Transverse colon (tissue), 4 donors: ENCODE data around the gene SNRNP70. TPM values are rescaled to one million over a fixed set of nuclear protein-coding genes. Genes with fewer than 3 reads are reported as not detected.

Source experiments
- DNase-seq: peaks from one replicate; pipeline ENCODE4 v3.0.0-alpha.2; 2019
- H3K27ac ChIP-seq, 4 donors: fragments of 200-600 bp; sonication (generic); 2 replicates each; pipeline ENCODE4 v1.5.1; 2016 to 2018; ENCODE audit warnings: inconsistent platforms in 4 of 4
- H3K27me3 ChIP-seq: fragments of 200-600 bp; sonication (generic); 2 replicates; pipeline ENCODE4 v1.5.1; 2017; ENCODE audit warnings: inconsistent platforms
- H3K36me3 ChIP-seq, 4 donors: fragments of 200-600 bp; sonication (generic); 2 replicates each; pipeline ENCODE4 v1.5.1; 2017 to 2019; ENCODE audit warnings: inconsistent platforms in 4 of 4
- H3K4me1 ChIP-seq, 4 donors: fragments of 200-600 bp; sonication (generic); 2 replicates each; pipeline ENCODE4 v1.5.1; 2017 to 2020; ENCODE audit warnings: inconsistent platforms in 4 of 4
- H3K4me3 ChIP-seq, 4 donors: fragments of 200-600 bp; sonication (generic); 1 replicate in 1 of 4; 2 replicates in 3 of 4; pipeline versions ENCODE4 v1.5.1 to v1.6.1; 2017 to 2019; ENCODE audit warnings: inconsistent platforms in 4 of 4
- H3K9me3 ChIP-seq, 2 donors: fragments of 200-600 bp; sonication (generic); 2 replicates each; pipeline ENCODE4 v1.5.1; 2017 to 2019; ENCODE audit warnings: inconsistent platforms in 2 of 2
- EP300 ChIP-seq: sonication (generic); formaldehyde crosslinking; IDR thresholded peaks from one replicate; pipeline ENCODE4 v1.6.1; 2017; ENCODE audit warnings: antibody characterized with exemption, low read depth
- POLR2A ChIP-seq: fragments of 450-650 bp; IDR thresholded peaks from one replicate; pipeline ENCODE4 v1.6.1; 2016; ENCODE audit warnings: antibody characterized with exemption, mild to moderate bottlenecking, moderate library complexity
- POLR2AphosphoS5 ChIP-seq, 3 donors: sonication (generic); formaldehyde crosslinking; IDR thresholded peaks; one replicate each; pipeline ENCODE4 v1.6.1; 2016; ENCODE audit warnings: antibody characterized with exemption in 3 of 3
- WGBS, 2 donors: methylation state at CpG; one replicate each; pipeline ENCODE4 v1.1.5; 2018; ENCODE audit warnings: low coverage in 1 of 2; 5-methylcytosine and 5-hydroxymethylcytosine counted together
- in situ Hi-C, 4 donors: fragments of 200-750 bp; cut with MboI; loops; one replicate each; pipeline versions ENCODE4 v1.15.0 to v1.15.1; 2017; ENCODE audit warnings: low sequenced_read_pairs in 3 of 4, low pct_ligation_motif_present in 1 of 4, low pct_unique_long_range_greater_than_20kb in 1 of 4
- intact Hi-C: fragments of 100-400 bp; cut with DNase I; formaldehyde crosslinking; loops from one replicate; pipeline ENCODE4 v1.15.1; 2023; ENCODE audit warnings: low total_unique reads
- total RNA-seq, 4 donors: library from RNA; depleted of rRNA; stranded (reverse); fragments of >200 nt; gene quantifications; one replicate each; pipeline ENCODE4 v1.1.0, GENCODE V29; 2016
- TF ChIP-seq, protein P1 (sequence below), 5 experiments: fragments of 200-600 bp in 3 of 5; fragments of 450-650 bp in 2 of 5; sonication (generic) in 3 of 5; IDR thresholded peaks; 1 replicate in 2 of 5; 2 replicates in 3 of 5; pipeline ENCODE4 v1.5.1; 2016 to 2017; ENCODE audit warnings: antibody characterized with exemption in 5 of 5, inconsistent platforms in 3 of 5, mild to moderate bottlenecking in 2 of 5, moderate library complexity in 1 of 5

Gene SNRNP70
- total RNA-seq, 4 donors from 2014 or later, result 216 to 682 (median 292) TPM

GRCh38 chr19:49153167-49153809 lies 68.0 kb downstream of the SNRNP70 start:
- in situ Hi-C loops, result no loop called here
- Histone ChIP-seq H3K27me3 (no peaks in the 10 kb centered on the region), H3K27ac (no peak overlapping the region), H3K36me3 (no peaks in the 10 kb centered on the region), H3K9me3 (no peaks in the 10 kb centered on the region), H3K4me3 (no peak overlapping the region), H3K4me1 (peaks cover 12 to 43% (median 30%) of the 10 kb centered on the region in 4 donors)
- TF ChIP-seq POLR2AphosphoS5 (IDR thresholded peaks at IDR 0.05), result no peak
- no peak for TF ChIP-seq EP300
- no peak for TF ChIP-seq POLR2A
- TF ChIP-seq, protein P1, sequence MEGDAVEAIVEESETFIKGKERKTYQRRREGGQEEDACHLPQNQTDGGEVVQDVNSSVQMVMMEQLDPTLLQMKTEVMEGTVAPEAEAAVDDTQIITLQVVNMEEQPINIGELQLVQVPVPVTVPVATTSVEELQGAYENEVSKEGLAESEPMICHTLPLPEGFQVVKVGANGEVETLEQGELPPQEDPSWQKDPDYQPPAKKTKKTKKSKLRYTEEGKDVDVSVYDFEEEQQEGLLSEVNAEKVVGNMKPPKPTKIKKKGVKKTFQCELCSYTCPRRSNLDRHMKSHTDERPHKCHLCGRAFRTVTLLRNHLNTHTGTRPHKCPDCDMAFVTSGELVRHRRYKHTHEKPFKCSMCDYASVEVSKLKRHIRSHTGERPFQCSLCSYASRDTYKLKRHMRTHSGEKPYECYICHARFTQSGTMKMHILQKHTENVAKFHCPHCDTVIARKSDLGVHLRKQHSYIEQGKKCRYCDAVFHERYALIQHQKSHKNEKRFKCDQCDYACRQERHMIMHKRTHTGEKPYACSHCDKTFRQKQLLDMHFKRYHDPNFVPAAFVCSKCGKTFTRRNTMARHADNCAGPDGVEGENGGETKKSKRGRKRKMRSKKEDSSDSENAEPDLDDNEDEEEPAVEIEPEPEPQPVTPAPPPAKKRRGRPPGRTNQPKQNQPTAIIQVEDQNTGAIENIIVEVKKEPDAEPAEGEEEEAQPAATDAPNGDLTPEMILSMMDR (IDR thresholded peaks at IDR 0.05), result no peak
- no peak for DNase-seq
- WGBS, 2 donors, result 79 to 93% methylated on average over 3 to 10 of the region's 10 CpGs
- intact Hi-C loops, result no loop called here

DNA sequence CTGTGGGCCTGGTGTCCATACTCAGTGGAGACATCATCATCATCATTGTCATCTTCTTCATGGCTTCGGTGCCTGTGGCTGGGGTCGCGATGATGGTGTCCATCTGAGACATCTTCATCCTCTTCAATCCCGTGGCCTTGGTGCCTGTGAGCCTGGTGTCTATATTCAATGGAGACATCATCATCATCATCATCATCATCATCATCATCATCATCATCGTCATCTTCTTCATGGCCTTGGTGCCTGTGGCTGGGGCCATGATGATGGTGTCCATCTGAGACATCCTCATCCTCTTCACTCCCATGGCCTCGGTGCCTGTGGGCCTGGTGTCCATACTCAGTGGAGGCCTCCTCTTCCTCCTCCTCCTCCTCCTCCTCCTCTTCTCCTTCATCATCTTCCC lies 69.0 kb downstream of the SNRNP70 start:
- no peak for TF ChIP-seq POLR2AphosphoS5 (IDR thresholded peaks at IDR 0.05)
- no peak for TF ChIP-seq EP300
- TF ChIP-seq, protein P1 (IDR thresholded peaks at IDR 0.05), result no peak
- TF ChIP-seq POLR2A, result no peak
- WGBS, 2 donors, result 94 to 97% methylated on average over 5 to 6 of the region's 6 CpGs
- no peak for DNase-seq
- no peaks in the 10 kb centered on the region for H3K9me3 ChIP-seq
- peaks cover 7 to 43% (median 26%) of the 10 kb centered on the region in 4 donors for H3K4me1 ChIP-seq
- H3K36me3 ChIP-seq, result no peaks in the 10 kb centered on the region
- intact Hi-C loops, result no loop called here
- H3K27ac ChIP-seq, result no peak overlapping the region
- no peaks in the 10 kb centered on the region for H3K27me3 ChIP-seq
- H3K4me3 ChIP-seq, result no peak overlapping the region
- in situ Hi-C loops, result no loop called here

DNA sequence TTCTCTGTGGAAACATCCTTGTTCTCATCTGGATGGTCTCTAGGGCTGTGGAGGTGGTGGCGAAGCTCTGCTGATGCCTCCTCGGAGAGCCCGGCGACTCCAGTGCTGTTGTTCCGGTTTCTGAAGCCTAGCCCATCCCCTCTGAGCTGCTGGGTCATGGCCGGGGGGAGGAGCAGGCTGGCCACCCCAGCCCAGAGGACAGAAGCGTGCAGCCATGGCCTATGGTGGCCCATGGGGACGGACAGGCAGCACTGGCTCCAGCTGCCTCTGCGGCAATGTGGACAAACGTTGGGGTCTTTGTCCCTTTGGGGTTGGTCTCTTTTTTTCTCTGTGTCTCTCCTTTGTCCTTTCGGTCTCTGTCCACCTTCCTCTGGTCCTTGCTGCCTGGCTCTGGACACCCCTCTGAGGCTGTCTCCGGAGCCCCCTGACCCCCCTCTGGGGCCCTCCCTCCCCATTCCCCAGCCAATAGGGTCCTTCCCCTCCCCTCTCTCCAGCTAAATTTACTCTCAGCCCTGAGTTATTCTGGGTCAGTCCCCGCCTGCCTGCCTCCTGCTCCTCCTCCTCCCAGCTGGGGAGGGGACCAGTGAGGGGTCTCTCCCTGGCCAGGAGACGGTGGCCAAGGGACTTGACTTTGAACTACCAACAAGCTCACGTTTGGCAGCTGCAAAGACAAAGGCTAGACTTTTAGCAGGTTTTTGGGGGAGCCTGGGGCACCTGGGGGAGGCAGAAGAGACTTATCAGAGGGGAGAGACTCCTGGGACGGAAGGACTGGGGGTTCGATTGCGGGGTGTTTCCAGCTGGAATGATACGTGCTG lies 70.0 kb downstream of the SNRNP70 start, which contains the start of gene HRC:
Gene HRC, minus strand, starts transcription at position 392 of the 815 bp plus-strand sequence. Its CDS starts 159 bp downstream, at position 233.
- Histone ChIP-seq H3K4me1 (peaks cover 7 to 44% (median 33%) of the 10 kb centered on the region in 4 donors), H3K9me3 (no peaks in the 10 kb centered on the region), H3K36me3 (no peaks in the 10 kb centered on the region), H3K27me3 (no peaks in the 10 kb centered on the region), H3K27ac (peak within 1 kb of the TSS in 1 of 4 donors; percentile 25), H3K4me3 (no peak within 1 kb of the TSS)
- in situ Hi-C loops, result no loop called here
- TF ChIP-seq, protein P1 (IDR thresholded peaks at IDR 0.05), result no peak
- no peak for TF ChIP-seq POLR2A
- no peak for TF ChIP-seq POLR2AphosphoS5 (IDR thresholded peaks at IDR 0.05)
- TF ChIP-seq EP300, result no peak
- no peak for DNase-seq
- intact Hi-C loops, result no loop called here
- 65 to 67% methylated on average over 5 to 19 of the region's 19 CpGs for WGBS, 2 donors

GRCh38 chr19:49155820-49156346 lies 70.6 kb downstream of the SNRNP70 start:
- Histone ChIP-seq H3K27me3 (no peaks in the 10 kb centered on the region), H3K27ac (peak overlapping the region in 1 of 4 donors; percentile 25), H3K9me3 (no peaks in the 10 kb centered on the region), H3K4me1 (peaks cover 7 to 47% (median 31%) of the 10 kb centered on the region in 4 donors), H3K4me3 (no peak overlapping the region), H3K36me3 (no peaks in the 10 kb centered on the region)
- TF ChIP-seq, protein P1 (IDR thresholded peaks at IDR 0.05), result no peak
- TF ChIP-seq EP300 (no peak), POLR2A (no peak)
- DNase-seq, result no peak
- in situ Hi-C loops (no loop called here), intact Hi-C loops (no loop called here)
- WGBS, 2 donors, result 66 to 70% methylated on average over 4 of the region's 4 CpGs
